Skin of body (tissue), 3 donors: ENCODE measurements around the gene ATG16L1. TPM values are rescaled to one million over a fixed set of nuclear protein-coding genes. Genes with fewer than 3 reads are reported as not detected.
"Not testable (repeated sequence)": the region's sequence is repeated elsewhere in the genome, so short reads cannot be mapped to it uniquely, and the experiment has no call there.

Source experiments
- DNase-seq: peaks from one replicate; lab custom pipeline; 2025; lab: John Stamatoyannopoulos, UW
- small RNA-seq: library from RNA; depleted of rRNA; stranded (forward); fragments of <200 nt; gene quantifications from one replicate; pipeline ENCODE3, GENCODE V24; 2014; ENCODE audit warnings: low replicate concordance
- total RNA-seq: library from RNA; depleted of rRNA; stranded (reverse); fragments of >200 nt; gene quantifications from one replicate; pipeline ENCODE4 v1.2.3, GENCODE V29; 2014

The ATG16L1 gene
- total RNA-seq, 1 donor from 2014 or later, result 20.3 TPM

DNA sequence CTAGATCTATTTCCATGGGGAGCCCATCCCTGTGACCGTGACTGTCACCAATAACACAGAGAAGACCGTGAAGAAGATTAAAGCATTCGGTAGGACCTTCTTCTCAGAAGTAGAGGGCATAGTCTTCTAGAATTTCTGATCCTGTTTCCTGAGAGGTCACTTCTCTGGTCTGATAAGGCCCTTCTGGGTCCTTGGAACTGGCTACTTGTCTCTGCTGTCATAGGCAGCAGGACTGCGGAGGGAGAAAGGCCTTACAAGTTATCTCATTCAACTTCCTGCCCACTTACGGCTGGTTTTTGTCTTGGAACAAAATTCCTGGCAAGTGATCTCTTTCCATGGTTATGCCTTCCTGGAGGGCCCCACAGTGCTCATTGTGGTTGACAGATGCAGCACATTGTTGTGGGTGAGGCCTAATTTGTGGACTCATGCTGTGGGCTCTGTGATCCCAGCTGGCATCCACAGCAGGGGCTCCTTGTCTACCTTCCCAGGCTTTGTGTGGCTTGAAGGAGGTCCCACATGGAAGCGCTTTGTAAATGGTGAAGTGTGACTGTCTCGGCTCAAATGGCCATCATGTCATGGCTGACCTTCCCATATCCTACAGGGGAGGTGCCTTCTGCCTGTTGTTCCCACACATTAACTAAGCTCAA, 78.1 kb downstream of the ATG16L1 start:
- DNase-seq, result peak; percentile 27

DNA sequence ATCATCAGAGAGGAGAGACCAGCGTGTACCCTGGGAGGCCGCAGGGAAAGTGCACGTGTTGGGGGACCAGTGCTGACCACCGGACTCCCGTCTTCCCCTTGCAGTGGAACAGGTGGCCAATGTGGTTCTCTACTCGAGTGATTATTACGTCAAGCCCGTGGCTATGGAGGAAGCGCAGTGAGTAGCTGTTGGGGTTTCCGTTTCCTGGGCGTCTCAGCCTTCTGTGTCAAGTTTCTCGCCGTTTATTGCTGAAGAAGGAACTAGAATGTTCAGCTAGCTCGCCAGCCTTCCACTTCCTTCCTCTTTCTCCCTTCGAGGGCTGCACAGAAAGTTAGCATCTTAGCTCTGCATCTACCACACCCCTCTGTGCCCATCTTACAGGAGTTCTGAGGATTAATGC, 80.1 kb downstream of the ATG16L1 start:
- no peak for DNase-seq

DNA sequence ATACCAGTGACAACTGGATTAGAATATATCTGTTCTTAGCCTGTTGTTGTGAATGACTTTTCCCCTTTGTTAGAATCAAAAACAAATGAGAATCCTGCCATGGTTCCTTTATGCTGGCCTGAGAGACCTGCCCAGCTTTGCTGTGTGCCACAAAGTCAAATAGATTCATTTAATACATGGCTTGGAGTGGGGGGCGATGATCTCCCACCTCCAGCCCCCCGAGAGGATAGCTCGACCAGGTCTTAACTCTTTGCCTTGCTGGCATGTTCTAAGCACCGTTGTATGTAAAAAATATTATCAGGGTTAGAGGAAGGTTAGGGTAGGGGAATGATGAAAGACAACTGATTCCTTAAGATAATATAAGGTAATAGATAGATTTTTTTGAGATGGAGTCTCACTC, 80.7 kb downstream of the ATG16L1 start:
- no peak for DNase-seq

DNA sequence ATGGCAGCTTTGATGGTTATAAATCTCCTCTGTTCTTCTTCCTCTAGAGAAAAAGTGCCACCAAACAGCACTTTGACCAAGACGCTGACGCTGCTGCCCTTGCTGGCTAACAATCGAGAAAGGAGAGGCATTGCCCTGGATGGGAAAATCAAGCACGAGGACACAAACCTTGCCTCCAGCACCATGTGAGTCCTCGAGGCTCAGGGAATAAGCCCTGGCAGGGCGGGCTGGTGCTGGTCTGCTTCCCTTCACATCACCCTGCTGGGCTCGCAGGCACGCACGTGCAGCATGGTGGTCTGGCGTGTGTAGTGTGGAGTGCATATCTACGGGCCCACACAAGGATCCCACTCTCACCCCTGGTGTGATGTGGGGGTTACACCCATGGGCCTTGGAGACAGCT, 83.4 kb downstream of the ATG16L1 start:
- no peak for DNase-seq

DNA sequence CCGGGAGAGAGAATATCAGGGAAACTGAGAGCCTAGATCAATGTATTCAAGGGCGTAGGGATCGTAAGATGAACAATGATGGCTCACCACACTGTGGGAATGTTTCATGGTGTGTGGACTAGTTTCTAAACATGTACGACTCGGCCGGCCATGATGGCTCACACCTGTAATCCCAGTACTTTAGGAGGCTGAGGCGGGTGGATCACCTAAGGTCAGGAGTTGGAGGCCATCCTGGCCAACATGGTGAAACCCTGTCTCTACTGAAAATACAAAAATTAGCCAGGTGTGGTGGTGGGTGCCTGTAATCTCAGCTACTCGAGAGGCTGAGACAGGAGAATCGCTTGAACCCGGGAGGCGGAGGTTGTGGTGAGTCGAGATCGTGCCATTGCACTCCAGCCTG, 84.6 kb downstream of the ATG16L1 start:
- not testable (repeated sequence) for DNase-seq

DNA sequence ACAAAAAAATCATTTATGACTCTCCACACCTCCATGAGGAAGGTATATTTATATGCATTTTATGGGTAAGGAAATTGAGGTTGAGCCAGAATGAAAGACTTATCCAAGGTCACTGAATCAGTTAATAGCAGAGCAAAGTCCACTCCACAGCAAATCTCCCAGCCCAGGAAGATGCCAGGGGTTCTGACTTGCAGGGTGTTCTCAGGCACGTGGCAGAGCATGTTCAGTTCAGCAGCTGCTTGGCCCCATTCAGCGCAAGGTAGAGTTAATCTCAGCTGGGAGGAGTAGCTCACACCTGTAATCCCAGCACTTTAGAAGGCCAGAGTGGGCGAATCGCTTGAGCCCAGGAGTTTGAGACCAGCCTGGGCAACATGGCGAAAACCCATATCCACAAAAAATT, 85.1 kb downstream of the ATG16L1 start:
- DNase-seq, result no peak

DNA sequence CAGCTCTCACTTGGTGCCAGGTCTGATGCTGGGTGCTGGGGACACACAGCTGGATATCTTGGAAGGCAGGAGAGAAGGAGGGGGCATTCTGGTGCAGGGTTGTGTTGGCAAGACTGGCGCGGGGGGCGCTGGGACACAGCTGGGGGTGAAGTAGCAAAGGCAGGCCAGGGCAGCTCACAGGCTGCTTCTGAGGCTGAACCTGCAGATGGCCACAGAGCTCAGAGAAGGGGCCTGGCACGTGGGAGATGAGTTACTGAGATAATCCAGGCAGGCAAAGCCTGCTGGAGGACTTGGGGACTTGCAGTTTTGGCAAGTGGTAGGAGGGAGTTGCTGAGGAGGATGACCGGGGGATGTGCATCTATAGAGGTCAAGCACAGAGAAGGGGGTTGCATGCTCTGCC, 86.6 kb downstream of the ATG16L1 start:
- DNase-seq, result no peak

DNA sequence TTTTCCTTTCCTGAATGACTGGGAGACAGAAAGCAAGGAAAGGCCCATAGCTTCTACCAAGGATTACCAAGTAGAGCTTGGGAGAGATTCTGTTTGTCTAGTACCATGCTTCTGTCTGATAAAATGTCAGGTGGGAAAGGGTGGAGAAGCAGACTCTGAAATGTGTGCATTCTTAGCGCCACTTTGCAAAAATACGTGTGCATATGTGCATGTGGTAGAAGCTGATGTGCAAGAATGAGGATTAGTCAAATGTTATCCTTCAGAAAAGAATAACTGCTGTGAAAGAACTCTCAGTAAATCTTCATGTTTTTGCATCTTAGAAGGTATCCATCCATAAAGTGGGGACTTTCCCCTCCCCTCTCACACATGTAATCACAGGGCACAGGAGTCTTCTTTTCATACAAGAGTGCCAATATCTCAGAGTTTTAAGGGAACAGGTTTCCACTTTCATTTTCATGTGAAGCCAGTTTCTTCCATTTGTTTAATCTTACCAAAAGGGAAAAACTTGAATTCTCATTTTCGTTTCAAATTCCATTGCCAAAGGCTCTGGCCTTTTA, 87.4 kb downstream of the ATG16L1 start:
- DNase-seq, result no peak

DNA sequence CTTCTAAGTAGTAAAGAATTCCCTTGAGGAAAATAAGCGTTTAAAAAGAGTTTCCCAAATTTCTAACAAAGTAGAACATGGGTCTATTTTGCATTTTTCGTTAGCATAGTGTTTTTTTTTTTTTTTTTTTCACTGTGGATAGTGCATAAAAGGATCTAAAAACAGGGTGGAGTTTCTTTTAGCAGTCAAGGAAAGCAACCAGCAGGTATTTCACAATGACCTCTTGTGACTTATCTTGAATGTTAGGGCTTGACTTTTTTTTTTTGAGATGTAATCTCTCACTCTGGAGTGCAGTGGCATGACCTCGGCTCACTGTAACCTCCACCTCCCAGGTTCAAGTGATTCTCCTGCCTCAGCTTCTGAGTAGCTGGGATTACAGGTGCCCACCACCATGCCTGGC, 88.0 kb downstream of the ATG16L1 start:
- DNase-seq, result no peak

DNA sequence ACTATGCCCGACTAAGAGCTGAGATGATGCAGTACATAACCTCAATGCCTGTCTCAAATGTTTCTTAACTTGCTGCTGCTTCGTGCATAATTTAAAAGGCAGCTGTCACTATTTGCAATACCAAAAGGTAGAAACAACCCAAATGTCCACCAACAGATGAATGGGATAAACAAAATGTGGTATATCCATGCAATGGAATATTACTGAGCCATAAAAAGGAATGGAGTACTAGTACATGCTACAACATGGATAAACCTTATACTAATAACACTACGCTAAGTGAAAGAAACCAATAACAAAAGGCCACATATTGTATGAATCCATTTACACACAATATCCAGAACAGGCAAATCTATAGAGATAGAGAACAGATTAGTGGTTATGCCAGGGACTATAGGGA, 89.8 kb downstream of the ATG16L1 start:
- DNase-seq, result no peak

DNA sequence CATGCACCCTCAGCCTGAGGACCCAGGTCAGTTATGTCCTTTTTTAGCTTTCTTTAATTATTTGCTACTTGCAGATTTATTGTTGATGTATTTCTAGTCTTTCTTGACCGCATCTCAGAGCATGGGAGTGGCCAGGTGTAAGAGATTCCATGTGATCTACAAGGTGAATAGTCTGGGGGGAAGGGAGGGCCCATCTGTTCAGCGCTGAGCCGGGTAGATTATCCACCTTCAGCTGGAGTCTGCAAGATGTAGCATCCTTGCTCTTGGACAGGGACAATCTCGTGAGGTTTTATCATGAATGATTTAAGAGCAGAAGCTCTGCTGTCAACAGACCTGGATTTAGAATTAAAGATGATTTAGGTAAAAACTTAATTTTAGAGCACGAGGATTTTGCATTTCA, 90.8 kb downstream of the ATG16L1 start:
- DNase-seq, result no peak

DNA sequence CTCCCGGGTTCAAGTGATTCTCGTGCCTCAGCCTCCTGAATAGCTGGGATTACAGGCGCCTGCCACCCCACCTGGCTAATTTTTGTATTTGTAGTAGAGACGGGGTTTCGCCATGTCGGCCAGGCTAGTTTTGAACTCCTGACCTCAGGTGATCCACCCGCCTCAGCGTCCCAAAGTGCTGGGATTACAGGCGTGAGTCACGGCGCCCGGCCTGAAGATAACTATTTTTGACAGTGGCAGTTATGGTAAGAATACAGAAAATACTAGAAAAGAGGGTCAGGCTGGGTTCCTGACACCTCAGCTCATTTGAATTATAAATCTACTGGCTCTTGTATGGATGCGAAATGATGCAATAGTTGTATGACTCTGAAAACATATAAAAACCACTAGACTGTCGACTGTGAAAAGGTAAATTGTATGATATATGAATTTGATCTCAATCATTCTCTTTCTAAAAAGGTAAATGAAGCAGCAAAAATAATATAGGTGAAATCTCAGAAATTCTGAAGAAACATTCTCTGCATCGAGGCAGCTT, 91.8 kb downstream of the ATG16L1 start:
- no peak for DNase-seq

Small RNAs within 50 kb of the gene (small RNA-seq; reads per million reads assigned to genes)
- gene RN7SL32P (not detected), gene SCARNA5 (27.8 reads per million, percentile 94 among the genes with 10 or more reads in this experiment), gene SCARNA6 (11.8 reads per million, percentile 93 among the genes with 10 or more reads in this experiment)

Other genes with a start within 250 kb of the ATG16L1 start
- gene NGEF, start 238.4 kb upstream of the ATG16L1 start, total RNA-seq, result 3.9 TPM
- gene NEU2, start 219.0 kb upstream of the ATG16L1 start, total RNA-seq, result 1.4 TPM
- 7.6 TPM for gene INPP5D, start 191.3 kb upstream of the ATG16L1 start, total RNA-seq
- not detected for gene SAG, start 56.1 kb downstream of the ATG16L1 start, total RNA-seq
- 27.6 TPM for gene DGKD, start 102.8 kb downstream of the ATG16L1 start, total RNA-seq